GM21737 (cell line): ENCODE results near the gene PKP4.

Experiments
- ATAC-seq: cut with Tn5 transposase; IDR thresholded peaks from one replicate; pipeline ENCODE4 v1.9.1; 2021; ENCODE audit warnings: mild to moderate bottlenecking, moderate library complexity; ENCODE audit not compliant: unreplicated experiment

The PKP4 gene

GRCh38 chr2:158498043-158498748, 41.4 kb downstream of the PKP4 start:
- ATAC-seq = no peak

GRCh38 chr2:158498749-158499136, 42.0 kb downstream of the PKP4 start:
- ATAC-seq = no peak

DNA sequence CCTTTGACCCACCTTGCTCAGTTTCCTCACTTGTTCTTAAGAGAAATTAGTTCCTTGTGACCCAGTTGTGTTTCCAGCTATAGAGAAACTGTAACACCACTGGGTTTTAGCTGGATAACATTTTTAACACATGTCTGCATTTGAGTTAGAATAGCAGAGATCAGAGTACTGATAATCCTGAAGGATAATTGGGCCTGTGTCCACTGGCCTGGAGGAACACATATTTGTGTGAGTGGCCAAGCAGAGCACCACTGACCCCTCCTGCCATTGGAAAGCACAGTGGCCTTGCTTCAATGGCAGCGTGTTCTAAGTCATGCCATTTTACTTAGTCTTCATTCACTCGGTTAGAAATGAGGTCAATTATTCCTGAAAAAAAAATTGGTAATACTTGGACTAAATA, 42.6 kb downstream of the PKP4 start:
- ATAC-seq = no peak

GRCh38 chr2:158500333-158500732, 43.6 kb downstream of the PKP4 start:
- ATAC-seq = no peak

- no peak for ATAC-seq
Measured at GRCh38 chr2:158501301-158501700, 44.5 kb downstream of the PKP4 start.

DNA sequence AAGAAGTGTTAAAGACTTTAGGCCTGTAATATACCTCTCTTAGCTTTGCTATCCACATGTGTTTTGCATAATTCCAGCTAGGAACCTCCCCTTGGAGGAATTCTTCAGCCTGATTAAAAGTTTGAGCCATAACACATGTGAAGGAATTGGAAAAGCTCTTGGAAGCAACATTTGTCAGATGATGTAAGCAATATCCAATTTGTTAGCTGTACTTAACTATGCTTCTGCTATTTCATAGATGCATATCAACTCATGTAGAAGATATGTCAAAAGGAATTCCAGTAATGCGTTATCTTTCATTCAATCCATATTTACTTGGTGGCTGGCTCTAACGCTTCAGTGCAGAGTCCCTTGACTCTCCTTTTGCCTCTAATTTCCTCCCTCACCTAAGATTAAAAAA, 46.2 kb downstream of the PKP4 start:
- ATAC-seq = no peak

GRCh38 chr2:158504088-158504487, 47.3 kb downstream of the PKP4 start:
- ATAC-seq = no peak

DNA sequence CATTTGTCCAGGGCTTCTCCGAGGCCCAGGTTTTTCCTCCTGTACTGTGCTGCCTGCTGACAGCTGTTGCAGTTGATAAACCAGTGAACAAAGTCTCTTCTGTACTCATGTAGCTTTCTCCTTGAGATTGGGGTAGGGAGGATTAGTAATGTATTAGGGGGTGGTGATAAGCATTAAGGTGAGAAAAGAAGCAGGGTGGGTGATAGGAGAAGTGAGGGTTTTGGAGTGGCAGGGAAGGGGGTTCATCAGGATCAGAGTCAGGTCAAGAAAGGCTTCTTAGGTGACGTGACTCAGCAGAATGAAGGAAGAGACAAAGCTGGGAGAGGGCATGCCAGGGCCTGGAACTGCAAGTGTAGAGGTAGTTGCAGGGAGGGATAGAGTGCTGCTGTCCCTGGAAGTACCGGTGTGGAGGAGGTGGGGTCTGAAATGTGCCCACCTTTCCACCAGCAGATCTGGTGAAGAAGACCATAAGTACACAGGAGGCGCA, 48.7 kb downstream of the PKP4 start:
- no peak for ATAC-seq

DNA sequence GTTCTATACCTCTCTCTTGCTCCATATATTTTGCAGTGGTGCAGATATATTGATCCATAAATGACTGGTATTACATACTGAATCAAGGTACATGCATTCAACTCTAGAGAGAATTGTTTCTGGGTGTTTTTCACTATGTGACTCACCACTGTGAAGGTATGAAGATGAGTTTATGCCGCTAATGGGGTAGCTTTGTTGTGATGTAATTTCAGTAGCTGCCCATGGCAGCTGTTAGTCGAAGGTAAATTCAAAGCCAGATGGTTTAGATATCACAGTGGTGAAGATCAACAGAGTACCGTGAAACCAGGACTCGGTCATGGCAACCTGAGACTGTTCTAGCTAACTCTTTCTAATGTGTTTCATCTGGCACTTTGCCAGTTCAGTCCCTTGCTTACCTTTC, 50.4 kb downstream of the PKP4 start:
- ATAC-seq = no peak

- no peak for ATAC-seq
Measured at GRCh38 chr2:158507679-158508078, 50.9 kb downstream of the PKP4 start.

DNA sequence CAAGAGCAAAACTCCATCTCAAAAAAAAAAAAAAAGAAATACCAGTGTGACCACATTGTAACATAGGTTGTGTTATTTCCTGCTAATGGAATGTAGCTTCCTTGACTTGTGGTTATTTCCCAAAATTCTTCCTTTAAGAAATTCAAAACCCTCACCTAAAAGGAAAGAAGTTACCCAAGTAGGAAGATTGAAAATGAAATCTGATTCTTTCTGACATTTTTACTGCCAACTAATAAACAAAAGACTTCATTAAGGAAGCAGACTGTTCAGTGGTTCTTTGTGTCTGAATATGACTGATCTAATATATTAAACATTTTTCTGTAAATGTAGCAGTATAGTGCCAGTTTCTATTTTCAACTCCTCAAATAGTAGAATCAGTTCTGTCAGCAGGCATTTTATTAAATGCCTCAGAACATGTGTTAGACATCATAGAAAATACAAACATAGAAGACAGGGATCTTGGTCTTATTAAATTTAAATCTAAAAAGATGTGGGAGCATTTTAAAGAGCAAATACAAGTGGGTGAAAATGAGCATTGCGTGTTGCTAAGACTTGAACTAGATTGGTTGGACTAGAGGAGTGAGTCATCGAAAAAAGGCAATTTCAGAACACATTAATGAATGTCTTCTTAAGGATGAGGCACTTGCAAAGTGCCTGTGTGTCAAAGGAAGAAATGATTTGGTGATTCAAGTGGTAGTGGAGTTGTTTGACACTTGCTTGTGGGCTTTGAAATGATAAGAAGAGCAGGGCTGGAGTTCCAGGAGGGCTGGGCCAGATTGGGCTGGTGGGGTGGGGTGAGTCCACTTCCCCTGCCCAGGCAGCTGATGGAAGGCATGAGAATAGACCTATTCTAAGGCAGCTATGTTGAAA, 53.4 kb downstream of the PKP4 start:
- ATAC-seq = no peak

GRCh38 chr2:158510887-158511286, 54.1 kb downstream of the PKP4 start:
- ATAC-seq = no peak

GRCh38 chr2:158511706-158512105, 55.0 kb downstream of the PKP4 start:
- ATAC-seq = no peak

DNA sequence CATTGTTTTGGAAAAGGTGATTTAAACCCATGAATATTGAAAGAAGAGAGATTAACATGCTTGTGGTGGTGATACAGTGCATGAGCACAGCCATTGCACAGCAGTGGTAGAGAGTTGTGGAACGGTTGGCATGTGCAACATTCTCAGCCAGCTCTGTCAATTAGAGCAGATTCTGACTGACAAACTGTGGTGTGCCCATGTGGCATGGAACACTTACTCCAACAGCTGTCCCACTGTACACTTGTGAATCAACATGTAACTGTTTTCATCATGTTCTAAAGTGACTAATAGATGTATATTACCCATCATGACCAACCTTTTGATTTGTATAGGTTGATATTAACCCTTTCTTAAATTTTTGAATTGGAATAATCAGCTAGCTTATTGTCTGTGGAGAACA, 55.6 kb downstream of the PKP4 start:
- ATAC-seq = no peak

- no peak for ATAC-seq
Measured at GRCh38 chr2:158513841-158514240, 57.1 kb downstream of the PKP4 start.

DNA sequence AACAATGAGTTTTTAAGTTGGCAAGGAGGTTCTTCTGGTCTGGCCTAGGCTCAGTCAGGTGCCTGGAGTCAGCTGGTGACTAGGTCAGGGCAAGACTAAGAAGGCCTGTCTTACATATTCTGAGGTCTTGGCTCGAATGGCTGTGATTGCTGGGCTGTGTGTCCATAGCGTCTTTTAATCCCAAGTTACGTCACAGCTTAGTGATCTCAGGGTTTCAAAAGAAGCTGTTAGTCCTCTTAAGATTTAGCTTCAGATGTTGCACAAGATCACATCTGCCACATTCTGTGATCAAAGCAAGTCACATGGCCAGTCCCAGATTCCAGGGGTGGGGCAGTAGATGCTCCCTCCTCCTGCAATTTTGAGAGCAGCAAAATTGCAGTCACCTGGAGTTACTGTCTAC, 61.3 kb downstream of the PKP4 start:
- ATAC-seq = no peak

DNA sequence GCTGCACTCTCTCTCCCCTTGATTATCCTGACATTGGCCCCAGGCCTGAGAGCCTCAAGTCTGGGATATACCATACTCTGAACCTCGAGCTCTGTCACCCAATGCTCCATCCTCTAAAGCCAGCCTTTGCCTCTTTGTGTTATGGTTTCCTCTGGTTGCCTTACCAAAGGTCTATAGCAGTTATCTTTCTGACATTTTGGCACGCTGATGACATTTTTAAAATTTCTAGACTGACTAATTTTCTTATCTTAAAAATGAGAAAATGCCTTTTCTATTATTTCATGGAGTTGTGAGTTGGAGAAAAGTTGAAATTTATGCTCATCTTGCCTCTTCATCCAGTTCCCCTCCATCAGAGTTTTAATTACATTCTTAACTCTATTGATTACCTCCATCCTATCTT, 62.7 kb downstream of the PKP4 start:
- no peak for ATAC-seq

- ATAC-seq = no peak
Measured at GRCh38 chr2:158529379-158530259, 72.9 kb downstream of the PKP4 start.

DNA sequence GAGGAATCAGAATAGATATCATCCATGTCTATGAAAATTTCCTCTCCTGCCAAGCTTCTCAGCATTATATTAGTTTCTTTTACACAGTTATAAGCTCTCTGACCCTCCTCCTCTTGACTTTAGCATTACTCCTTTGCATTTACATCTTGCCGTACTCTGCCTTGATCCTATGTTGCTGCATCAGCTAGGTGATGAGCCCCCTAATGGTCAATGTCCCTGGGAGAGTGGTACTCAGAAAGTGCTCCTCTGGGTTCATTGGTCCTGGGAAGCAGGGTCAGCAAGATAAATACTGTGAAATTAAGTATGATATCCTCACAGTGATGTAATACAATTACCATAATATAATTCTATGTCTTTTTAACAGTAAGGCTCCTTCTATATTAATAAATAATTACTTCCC, 74.1 kb downstream of the PKP4 start:
- ATAC-seq = no peak

- no peak for ATAC-seq
Measured at GRCh38 chr2:158533009-158533408, 76.3 kb downstream of the PKP4 start.
